ENCODE results near the gene TXNDC16.
A peak's percentile ranks its signal among the peaks of the same experiment; 100 is the strongest.
"Not testable (repeated sequence)": the region's sequence is repeated elsewhere in the genome, so short reads cannot be mapped to it uniquely, and the experiment has no call there.

TXNDC16 gene, protein sequence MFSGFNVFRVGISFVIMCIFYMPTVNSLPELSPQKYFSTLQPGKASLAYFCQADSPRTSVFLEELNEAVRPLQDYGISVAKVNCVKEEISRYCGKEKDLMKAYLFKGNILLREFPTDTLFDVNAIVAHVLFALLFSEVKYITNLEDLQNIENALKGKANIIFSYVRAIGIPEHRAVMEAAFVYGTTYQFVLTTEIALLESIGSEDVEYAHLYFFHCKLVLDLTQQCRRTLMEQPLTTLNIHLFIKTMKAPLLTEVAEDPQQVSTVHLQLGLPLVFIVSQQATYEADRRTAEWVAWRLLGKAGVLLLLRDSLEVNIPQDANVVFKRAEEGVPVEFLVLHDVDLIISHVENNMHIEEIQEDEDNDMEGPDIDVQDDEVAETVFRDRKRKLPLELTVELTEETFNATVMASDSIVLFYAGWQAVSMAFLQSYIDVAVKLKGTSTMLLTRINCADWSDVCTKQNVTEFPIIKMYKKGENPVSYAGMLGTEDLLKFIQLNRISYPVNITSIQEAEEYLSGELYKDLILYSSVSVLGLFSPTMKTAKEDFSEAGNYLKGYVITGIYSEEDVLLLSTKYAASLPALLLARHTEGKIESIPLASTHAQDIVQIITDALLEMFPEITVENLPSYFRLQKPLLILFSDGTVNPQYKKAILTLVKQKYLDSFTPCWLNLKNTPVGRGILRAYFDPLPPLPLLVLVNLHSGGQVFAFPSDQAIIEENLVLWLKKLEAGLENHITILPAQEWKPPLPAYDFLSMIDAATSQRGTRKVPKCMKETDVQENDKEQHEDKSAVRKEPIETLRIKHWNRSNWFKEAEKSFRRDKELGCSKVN

DNA sequence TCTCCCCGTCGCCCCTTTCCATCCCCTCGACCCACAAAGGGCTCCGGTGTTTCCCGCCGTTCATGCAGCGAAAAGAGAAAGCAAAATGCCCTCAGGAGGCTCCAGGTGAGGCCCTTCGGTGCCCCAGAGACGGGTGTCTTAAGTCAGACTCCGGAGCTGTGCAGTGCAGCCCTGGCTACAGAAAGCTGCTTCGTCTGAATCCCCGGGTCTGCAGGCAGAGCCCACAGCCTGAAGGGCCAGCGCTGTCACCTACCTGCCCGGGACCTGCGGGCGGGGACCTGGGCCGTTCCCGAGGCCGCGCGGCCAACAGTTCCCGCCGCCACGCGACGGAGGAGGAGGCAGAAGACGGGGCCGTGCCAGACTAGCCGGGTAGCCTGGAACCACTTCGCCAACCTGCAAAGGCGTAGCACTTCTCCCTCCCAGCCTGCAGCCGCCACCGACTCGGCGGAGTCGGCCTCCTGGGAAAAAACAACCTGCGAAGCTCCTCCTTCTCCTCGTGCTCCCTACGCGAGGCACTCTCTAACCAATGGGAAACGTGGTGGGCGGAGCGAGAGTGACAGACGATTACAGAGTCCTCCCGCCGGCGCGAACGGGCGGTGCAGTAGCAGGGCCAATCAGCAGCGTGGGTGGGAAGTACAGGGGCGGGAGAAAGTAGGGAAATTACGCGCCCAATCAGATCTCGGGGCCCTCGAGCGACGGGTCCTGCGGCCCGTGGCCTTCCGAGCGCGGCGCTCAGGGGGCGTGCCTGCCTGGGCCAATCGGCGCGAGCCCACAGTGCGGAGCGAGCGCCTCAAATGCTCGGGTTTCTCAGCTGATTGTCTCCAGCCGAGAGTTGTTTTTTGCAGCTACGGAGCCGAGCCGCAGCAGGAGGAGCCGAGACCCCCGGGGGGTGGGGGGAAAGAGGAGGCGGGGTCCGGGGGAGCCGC, at the start of gene TXNDC16, which contains the start of gene GPR137C:
TXNDC16 (minus strand) TSS at position 443 of the 926 bp plus-strand sequence. CDS start 8,948 bp downstream, outside the sequence.
GPR137C (plus strand) TSS at position 774 of the 926 bp plus-strand sequence. CDS start 312 bp downstream, outside the sequence.
- DNase-seq (ENCODE audit: low read depth), result peak; percentile 97

DNA sequence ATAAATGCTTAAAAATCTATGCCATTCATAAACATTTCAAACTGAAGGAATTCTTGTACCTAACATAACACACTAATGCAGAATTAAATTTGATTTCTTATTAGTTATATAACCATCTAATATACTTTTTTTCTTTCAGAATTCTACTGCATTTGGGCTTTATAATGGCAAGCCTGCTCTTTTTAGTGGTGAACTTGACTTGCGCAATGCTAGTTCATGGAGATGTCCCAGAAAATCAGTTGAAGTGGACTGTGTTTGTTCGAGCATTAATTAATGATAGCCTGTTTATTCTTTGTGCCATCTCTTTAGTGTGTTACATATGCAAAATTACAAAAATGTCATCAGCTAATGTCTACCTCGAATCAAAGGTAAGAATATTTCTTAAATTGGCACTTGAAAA, 47.7 kb upstream of the TXNDC16 start:
- DNase-seq (ENCODE audit: low read depth), result no peak

DNA sequence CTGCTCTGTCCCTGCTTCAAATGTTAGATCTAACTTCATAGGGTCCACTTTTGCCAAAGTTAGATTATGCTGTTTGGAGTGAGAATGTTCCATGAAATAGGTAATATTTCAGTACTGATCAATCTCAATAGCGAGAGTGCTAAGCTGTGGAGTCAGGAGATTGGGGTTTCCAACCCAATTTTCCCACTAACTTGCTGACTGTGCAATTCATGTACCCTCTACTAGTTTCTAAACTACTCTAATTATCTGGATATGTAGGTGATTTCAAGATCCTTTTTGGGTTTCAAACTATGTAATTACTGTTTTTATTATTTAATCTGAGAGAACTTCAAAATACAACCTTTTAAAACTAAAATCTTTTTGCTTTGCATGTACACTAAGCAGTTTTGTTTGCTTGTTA, 46.3 kb upstream of the TXNDC16 start:
- no peak for DNase-seq (ENCODE audit: low read depth)

DNA sequence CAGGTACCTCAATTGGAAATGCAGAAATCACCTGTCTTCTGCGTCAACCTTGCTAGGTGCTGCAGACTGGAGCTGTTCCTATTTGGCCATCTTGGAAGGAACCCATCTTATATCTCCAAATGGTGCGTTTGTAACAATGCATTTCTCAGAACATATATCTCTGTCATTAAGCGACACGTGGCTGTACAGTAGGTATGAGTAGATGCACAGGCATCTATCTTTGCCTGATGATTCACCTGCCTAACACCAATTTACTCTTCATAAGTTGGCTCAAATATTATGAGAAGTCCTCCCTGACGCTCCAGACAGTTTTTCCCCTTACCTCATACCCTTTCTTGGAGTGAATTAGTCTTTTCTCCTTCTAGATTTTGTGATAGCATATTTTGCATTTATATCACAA, 44.6 kb upstream of the TXNDC16 start:
- DNase-seq (ENCODE audit: low read depth), result no peak

DNA sequence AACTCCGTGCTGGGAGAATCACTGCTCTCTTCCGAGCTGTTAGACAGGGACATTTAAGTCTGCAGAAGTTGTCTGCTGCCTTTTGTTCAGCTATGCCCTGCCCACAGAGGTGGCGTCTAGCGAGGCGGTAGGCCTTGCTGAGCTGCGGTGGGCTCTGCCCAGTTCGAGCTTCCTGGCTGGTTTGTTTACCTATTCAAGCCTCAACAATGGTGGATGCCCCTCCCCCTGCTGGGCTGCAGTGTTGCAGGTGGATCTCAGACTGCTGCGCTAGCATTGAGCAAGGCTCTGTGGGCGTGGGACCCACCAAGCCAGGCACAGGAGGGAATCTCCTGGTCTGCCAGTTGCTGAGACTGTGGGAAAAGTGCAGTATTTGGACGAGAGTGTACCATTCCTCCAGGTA, 44.0 kb upstream of the TXNDC16 start:
- DNase-seq (ENCODE audit: low read depth), result no peak

DNA sequence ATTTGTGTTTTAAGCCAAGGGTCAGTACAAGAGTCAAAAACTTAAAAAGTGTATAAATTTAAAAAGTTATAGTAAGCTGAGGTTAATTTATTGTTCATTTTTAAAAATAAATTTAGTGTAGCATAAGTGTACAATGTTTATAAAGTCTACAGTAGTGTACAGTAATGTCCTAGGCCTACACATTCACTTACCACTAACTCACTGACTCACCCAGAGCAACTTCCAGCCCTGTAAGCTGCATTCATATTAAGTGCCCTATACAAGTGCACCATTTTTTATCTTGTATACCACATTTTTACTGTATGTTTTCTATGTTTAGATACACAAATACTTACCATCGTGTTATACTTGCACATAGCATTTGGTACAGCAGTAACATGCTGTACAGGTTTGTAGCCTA, 38.0 kb upstream of the TXNDC16 start:
- no peak for DNase-seq (ENCODE audit: low read depth)

DNA sequence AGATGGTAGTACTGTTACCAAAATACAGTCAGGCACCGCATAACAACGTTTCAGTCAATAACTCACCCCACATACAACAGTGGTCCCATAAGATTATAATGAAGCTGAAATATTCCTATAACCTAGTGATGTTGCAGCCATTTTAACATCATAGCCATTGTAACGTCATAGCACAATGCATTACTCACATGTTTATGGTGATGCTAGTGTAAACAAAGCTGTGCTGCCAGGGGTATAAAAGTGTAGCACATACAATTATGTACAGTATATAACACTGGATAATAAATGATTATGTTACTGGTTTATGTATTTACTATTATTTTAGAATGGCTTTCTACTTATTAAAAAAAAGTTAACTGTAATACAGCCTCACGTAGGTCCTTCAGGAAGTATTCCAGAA, 37.3 kb upstream of the TXNDC16 start:
- no peak for DNase-seq (ENCODE audit: low read depth)

DNA sequence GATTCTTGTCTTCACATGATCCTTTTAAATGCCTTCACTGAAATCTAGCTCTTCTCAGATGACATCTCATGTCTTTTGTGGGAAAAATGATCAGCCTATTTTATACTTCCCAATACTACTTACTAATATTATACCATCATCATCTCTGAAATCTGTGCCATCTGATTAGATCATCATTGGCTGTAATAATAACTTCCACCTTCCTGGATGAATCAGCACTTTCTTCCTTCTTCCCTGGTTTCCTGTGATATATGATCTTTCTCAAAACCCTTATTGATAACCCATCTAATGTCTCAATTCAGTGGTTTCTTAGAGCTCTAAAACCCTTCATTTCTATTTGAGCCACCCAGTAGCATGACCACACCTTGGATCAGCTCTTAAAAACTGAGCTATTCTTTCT, 31.2 kb upstream of the TXNDC16 start:
- DNase-seq (ENCODE audit: low read depth), result no peak

DNA sequence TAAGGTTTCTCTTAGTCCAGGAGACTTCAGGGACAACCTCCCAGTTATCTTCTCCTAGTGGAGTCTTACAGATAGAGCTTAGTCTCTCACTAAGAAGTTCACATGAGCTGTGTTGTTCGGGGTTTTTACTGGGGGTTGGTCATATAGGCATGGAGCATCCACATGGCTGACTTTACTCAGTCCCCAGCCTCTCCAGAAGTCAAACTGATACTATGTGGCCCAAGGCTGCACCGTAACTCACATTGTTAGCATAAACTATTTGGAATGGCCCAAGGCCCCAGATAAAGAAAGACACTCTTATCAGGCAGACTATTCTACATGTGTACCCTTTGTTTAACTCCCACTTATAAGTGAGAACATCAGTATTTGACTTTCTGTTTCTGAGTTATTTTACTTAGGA, 23.6 kb upstream of the TXNDC16 start:
- no peak for DNase-seq (ENCODE audit: low read depth)

DNA sequence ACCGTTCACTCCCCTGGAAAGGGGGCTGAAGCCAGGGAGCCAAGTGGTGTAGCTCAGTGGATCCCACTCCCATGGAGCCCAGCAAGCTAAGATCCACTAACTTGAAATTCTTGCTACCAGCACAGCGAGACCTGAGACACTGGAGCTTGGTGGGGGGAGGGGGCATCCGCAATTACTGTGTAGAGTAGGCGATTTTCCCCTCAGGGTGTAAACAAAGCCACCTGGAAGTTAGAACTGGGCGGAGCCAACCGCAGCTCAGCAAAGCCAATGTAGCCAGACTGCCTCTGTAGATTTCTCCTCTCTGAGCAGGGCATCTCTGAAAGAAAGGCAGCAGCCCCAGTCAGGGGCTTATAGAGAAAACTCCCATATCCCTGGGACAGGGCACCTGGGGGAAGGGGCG, 16.1 kb upstream of the TXNDC16 start:
- not testable (repeated sequence) for DNase-seq (ENCODE audit: low read depth)

DNA sequence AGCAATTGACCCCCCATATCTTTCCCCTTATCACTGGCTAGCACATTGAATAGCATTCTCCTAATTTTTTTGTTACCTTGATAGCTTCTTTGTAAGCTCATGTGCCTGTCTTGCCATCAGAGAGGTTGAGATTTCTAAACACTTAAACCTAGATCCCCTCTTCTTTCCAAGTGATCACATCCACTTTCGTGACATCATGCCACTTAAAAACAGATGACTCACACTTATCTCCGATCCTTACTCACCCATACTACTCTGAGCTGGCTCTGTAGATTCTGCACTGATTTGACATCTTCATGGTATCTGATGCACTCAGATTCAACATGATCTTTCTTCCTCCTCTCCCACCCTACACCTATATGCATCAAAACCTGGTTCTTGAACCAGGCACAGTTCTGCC, 10.8 kb upstream of the TXNDC16 start:
- DNase-seq (ENCODE audit: low read depth), result no peak

DNA sequence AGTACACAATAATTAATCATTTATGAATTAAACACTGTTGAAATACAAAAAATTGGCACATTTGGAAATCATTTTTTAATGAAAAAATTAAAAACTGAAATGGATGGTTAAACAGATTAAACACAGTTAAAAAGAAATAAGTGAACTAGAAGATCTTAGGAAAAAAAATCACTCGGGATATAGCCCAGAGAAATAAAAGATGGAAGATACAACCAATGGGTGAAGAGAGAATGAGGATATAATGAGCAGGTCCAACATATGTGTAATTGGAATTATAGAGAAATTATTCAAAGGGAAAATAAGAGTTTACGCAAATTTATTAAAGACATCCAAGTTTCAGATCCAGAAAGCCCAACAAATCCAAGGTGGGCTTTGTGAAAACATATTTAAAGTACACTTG, 6.4 kb upstream of the TXNDC16 start:
- DNase-seq (ENCODE audit: low read depth), result no peak

DNA sequence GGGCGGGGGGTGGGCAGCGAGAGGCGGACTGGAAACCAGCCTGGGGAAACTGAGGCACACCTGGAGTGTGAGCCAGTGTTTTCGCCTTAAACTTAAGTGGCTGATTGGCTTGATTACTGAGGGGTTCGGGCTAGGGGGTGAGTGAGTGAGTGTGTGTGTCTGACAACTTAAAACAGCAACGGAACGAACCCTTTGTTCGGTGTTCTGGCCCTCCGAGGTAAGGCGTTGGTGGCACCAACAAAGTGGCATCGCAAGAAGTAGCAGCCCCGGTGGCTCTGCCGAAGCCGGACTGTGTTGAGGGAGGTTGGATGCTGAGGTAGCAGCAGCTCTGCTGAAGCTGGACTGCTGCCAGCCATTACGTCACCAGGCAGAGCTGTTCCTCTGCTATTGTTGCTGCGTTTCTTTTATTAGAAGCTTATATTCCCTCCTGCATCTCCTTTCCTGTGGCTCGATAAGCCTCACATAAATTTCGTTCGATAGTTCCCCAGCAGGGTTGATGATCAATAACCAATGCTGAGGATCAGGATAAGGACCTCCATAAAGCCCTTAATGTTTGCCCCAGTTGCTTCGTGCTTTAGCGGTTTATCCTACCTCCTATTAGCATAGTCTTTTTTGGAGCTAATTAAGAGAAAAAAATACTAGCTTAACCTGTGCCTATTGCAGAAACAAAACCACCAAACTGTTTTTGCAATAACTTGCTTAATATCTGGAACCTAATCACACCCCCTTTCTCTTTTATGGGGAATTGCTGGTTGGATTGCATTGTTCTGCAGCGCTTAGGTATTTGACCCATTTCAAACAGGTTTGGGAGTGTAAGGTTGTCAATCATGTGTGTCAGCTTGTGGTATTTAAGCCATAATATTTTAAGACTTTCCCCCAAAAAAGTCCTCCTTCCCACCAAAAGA, 1.6 kb upstream of the TXNDC16 start:
- peak; percentile 57 for DNase-seq (ENCODE audit: low read depth)

DNA sequence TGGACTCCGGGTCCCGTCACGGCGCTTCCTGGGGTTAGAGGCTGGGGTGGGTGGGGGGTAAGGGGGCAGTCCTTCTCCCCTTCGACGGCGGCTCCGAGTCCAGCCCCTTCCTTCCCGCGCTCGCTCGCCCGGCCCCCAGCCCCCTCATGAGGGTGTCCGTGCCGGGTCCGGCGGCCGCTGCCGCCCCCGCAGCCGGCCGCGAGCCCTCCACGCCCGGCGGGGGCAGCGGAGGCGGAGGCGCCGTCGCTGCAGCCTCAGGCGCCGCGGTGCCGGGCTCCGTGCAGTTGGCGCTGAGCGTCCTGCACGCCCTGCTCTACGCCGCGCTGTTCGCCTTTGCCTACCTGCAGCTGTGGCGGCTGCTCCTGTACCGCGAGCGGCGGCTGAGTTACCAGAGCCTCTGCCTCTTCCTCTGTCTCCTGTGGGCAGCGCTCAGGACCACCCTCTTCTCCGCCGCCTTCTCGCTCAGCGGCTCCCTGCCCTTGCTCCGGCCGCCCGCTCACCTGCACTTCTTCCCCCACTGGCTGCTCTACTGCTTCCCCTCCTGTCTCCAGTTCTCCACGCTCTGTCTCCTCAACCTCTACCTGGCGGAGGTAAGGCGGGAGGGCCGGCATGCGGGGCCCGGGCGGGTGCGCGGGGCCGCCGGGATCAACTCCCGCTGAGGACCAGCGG, 831 bp upstream of the TXNDC16 start:
- DNase-seq (ENCODE audit: low read depth), result peak; percentile 6

DNA sequence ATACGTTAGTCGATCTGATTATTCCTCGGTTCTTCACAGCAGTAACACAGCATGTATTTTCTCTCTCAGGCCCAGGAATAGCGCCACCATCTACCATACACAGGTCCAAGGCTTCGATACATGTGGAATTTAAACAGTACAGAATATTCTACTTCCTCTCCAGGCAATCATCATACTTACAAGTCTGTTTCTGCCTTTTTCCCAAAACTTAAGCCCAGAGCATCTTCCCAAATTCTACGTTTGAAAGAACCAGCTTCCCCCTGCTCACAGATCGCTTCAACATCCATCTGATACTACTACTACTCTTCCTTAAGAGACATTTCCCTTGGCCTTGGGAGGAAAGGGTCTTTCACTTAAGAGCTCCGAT, 626 bp downstream of the TXNDC16 start:
- no peak for DNase-seq (ENCODE audit: low read depth)

DNA sequence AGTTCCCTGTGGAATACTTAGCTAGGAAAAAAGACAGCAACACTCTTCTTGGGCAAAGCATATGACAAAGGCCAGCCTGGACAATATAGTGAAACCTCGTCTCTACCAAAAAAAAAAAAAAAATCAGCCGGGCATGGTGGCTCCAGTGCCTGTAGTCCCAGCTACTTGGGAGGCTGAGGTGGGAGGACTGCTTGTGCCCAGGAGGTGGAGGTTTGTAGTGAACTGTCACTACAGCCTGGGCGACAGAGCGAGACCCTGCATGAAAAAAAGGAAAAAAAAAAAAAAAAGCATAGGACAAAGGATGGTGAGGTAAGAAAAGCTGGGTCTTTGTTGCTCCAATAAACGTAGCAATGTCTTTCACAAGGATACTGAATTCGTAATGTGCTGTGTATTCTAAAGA, 1.1 kb downstream of the TXNDC16 start:
- no peak for DNase-seq (ENCODE audit: low read depth)

DNA sequence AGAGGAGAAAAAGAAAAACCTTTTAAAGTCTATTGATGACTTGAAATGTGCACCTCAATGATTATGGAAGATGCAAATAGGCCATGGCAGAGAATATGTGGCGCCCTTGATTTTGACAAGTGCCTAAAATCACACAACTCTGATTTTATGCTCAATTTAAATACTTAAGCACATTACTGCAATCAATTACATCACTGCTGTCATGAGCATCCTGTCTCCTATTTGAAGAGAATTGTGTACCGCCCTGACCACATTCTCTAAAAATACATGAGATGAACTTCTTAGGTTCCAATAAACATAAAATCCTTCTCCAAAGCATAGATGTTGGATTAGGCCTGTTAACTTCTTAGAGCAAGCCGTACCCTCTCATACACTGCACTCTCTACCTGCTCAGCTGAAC, 1.6 kb downstream of the TXNDC16 start:
- no peak for DNase-seq (ENCODE audit: low read depth)

DNA sequence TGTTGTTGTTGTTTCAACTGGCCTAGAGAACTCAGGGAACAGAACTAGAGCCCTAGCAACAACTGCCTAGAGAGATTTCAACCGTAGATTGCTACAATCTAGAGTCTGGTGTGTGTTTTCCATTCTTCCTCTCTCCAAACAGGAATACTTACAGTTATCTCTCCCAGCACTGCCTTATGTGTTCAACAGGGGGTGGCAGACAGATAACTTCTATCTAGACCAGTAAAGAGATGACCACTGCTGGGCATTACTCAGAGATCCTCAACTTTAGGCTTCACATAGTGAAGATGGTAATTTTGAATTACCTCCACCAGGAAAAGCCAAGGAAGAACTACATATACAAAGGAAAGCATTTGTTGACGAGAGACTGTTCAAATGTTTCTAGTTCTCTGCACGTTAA, 4.8 kb downstream of the TXNDC16 start:
- DNase-seq (ENCODE audit: low read depth), result no peak

DNA sequence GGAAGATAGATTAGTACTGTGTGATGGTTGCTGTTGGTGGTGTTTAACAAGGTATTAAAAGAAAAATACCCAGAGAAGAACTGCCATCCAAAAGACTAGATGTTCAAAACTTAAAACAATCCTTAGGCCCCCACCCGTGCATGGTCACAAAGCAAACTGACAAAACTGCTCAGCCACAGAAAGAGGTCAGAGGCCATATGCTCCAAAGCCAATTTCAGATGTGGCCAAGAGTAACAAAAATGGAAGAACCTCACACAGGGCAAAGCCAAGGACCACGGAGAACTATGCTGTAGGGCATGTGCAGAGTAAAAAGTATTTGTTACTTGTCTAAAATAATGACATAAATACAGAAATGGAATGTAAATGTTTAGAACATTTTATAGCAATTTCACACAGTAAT, 5.3 kb downstream of the TXNDC16 start:
- no peak for DNase-seq (ENCODE audit: low read depth)

DNA sequence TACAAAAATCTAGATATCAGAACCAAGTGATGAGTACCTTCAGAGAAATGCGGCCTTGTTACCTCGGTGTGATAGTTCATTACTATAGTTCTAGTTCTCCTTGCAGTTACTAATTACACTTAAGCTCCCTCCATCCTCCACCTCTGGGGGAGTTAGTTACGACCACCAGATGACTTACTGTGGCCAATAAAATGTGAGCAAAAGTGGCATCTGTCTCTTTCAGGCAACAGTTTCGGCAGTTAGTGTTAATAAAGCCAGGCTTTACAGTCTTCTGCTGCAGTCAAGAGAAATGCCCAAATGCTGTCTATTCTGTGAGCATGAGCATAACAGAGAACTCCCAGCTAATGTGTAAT, 6.0 kb downstream of the TXNDC16 start:
- DNase-seq (ENCODE audit: low read depth), result no peak
